Hematopoietic multipotent progenitor cell treated with erythropoietin and hydrocortisone succinate and interleukin-3 and kit ligand, for 6 days (in vitro differentiated cells): ENCODE data around the gene TRIM6.
"Not testable (repeated sequence)": the region's sequence is repeated elsewhere in the genome, so short reads cannot be mapped to it uniquely, and the experiment has no call there.

Experiments used
- DNase-seq: peaks from one replicate; pipeline ENCODE4 v3.0.0-alpha.2; 2015

TRIM6 gene, protein sequence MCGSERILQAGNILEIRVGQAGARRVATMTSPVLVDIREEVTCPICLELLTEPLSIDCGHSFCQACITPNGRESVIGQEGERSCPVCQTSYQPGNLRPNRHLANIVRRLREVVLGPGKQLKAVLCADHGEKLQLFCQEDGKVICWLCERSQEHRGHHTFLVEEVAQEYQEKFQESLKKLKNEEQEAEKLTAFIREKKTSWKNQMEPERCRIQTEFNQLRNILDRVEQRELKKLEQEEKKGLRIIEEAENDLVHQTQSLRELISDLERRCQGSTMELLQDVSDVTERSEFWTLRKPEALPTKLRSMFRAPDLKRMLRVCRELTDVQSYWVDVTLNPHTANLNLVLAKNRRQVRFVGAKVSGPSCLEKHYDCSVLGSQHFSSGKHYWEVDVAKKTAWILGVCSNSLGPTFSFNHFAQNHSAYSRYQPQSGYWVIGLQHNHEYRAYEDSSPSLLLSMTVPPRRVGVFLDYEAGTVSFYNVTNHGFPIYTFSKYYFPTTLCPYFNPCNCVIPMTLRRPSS

DNA sequence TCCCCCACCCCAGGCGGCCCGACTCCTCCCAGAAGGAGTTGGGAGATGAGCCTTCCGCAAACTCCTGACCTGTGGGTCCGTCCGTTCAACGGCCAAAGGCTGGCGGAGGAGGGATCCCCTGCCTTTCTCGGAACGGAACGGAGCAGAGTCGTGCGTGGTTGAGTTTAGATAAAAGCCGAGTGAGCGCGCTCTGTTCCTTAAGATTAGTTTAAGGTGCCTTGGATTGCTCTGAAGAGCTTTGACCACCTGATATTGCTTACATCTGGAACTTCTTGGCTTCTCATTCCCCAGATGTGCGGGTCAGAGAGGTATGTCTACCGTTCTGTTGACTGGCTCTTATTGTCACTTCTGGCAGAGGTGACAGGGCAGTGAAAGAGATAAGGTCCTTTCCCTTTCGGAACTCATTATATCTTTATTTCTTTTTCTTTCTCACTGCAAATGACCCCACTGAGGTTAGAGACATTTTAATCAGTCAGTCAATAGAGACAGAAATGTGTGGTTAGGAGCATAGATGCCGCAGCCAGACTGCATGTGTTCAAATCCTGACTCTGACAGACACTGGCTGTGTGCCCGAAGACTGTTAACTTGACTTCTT, at the start of gene TRIM6:
TSS of gene TRIM6 (plus strand) at position 31 of the 595 bp plus-strand sequence. CDS start at position 292, 261 bp downstream.
- peak; percentile 89 for DNase-seq

DNA sequence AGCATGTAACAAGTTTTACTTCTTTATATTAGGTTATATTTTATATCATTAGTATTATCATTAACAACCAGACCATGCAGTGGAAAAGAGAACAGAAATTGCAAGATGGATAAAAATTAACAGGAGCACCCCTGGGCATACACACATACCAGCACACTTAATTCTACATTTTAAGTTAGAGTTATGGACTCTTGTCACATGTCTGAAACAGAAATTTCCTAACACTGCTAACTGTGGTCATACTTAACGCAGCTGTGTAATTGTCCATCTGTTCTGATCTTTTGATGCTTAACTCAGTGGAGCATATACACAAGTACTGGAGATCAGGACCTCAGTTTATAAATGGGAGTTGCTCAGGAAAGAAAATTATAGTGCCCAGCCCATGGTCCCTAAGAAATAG, 48.5 kb upstream of the TRIM6 start:
- DNase-seq, result no peak

DNA sequence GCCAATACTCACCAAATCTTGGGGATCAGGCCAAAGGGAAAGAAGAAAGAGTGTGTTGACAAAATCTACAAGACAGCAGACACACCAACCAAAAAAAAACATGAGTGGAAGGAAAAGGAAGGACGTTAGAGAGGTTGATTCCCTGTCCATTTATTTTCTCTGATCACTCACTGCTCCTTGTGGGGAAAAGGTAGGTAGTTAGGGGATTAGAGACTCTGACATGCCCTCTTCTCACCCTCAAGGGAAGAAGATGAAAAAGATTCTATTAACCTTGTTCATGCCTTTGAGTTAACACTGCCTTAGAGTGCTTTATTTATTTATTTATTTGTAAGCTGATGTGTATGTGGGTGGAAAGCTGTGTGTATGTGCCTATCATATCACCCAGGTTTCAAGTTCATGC, 48.0 kb upstream of the TRIM6 start, which contains the start of gene OR52H1:
TSS of gene OR52H1 (minus strand) at position 101 of the 400 bp plus-strand sequence. CDS start 3,035 bp downstream, outside the sequence.
- no peak for DNase-seq

DNA sequence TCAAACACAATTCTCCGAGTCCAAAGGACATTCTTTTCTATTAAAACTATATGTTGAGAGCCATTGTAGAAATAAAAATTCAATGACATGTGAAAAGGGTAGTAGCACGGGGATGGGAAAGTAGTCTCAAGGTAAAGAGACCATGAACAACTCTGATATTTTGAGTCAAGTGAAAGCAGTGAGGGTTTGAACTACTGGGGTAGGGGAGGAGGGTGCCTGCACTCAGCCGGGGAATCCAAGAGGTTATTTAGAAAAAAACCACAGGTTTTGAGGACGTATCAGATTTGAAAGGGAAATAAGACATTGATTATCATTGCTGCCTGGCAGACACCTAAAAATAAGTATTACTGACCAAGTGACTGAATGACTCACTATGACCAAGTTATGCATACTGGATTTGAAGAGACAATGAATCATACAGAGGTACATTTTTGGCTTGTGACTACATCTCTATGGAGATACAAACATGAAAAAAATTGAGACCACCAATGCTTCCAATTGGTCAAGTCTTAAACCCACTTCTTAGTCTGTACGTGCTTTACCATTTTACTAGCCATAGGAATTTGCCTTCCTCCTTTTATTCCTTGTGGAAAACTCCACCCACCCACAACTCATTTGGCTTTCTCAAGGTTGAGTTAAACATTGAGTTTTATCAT, 45.9 kb upstream of the TRIM6 start:
- DNase-seq, result no peak

DNA sequence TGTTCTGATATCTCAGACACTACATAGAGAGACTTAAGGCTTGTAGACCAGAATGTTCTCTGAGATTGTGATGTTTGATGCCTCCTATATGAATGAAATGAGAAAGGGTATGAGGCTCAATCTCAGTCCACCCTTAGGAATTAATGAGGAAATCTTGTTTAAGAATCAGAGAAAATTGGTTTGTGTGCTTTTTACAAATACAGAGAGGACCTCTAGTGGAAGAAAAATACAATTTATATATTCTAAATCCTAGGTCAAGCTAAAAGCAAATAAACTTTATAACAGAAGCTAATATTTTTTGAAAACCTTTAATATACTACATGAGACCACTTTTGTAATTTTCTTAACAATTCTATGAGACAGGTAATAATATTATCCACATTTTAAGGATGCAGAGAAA, 43.1 kb upstream of the TRIM6 start:
- peak; percentile 21 for DNase-seq

DNA sequence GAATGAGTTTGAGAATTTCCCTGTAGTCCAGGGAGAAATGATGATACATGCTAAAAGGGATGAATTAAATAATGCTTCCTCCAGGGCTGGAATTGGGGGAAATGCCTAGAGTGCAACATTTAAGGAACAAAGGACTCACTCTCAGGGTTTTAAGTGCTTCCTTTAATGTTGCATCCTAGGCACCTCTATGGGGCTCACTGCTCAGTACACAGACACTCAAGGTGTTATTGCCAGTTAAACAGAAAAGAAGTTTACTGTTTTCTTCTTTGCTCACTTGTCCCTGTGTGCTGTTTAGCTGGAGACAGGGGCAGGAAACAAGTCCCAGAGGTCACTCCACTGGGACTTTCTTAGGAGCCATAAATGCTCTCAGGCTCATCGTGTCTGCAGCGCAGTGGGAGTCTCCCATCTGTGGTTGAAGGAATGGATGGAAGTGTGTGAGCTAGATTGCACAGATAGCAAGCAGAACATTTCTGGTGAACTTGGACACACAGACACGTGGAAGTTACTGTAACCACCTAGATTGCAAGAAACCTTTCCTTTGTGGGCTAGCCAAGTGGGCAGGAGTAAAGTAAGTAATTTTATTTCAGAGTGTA, 39.7 kb upstream of the TRIM6 start:
- no peak for DNase-seq

DNA sequence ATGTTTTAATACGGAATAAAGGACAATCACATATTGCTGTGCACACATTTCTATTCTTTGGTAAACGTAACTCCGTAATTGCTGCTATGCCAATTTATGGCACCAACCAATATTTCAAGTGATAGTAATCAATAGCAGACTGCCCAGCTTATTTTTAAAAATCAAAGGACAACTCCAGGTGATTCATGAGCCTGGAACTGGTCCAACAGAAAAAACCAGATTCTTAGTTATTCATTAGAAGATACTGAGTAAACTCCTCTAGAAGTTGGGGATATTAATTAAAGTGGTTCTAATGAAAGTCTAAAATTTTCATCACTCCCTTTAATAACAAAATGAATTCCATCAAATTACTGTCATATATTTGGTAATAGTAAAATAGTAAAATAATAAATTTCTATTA, 38.7 kb upstream of the TRIM6 start:
- DNase-seq, result no peak

DNA sequence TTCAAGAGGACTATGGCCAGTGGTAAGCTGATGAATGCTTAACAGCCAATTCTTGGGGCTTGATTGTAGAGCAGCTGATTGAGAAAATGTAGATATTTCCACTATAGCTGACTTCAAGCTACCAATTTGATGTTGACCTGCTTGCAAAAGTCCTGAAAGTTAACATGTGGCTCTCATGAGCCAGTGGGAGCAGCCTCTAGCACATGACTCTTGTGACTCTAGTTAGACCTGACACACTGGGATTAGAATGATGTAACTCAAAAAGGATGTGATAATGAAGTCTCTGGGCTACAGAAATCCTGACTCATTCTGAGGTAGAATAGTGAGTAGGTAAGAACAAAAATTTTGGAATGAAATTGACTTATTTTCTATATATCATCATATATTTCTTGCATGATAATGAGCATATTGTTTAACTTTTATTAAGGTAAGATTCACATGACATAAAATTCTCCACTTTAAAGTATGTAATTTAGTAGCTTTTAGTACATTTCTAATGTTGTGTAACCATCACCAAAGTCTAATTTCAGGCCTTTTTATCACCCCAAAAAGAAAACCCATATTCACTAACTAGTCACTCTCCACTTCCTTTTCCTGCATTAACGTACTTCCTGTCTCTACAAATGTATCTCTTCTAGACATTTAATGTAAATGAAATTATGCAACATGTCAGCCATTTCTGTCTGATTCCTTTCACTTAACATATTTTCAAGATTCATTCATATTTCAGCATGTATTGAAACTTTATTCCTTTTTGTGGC, 32.0 kb upstream of the TRIM6 start:
- DNase-seq, result peak; percentile 7

DNA sequence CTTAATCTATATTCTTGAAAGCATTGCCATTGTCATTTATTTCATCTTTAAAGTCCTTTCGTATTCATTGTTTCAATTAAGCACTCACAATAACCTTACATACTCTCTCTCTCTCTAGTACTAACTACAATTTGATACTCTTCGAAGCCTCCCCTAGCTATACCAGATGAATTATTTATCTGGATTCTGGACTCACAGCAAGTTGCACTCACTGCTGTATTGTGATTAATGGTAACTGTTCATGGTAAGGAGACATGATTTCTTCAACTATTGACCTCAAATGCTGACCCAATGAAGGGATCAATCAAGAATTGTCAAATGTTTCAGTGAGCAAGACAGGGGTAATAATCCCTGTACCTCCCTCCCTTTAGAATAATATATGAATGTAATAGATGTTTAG, 21.8 kb upstream of the TRIM6 start:
- DNase-seq, result no peak

DNA sequence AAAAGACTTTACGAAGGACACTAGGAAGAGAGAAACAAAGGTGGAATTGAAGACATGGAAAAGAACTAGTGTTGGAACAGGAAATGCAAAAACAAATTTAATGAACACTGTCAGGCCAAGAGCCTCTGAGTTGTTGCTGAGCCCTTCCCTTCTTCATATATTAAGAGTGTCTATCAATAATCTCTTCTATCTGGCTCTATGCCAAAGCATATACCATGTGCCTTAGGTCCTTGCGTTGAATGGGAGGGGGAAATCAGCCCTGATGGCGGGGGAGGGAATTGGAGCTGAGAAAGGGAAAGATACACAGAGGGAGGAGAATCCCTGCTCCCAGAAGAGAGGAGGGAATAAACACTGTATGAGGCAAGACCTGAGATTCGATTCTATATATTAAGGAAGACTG, 21.3 kb upstream of the TRIM6 start:
- no peak for DNase-seq

DNA sequence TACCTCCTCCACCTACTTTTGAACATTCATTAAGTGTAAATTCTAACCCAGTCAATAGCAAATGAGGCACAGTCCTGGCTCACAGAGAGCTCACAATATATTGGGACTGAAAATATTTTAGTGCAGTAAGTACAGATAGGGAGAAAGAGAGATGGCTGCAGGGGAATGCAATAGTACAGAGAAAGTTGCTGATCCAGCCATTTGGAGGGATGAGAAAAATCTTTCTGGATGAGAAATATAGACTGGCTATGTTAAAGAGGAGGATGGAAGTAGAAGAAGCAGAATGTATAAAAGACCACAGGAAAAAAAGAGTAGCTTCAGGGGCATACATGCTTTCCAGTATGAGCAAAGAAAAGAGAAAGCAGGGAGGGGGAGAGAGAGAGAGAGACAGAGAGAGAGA, 19.3 kb upstream of the TRIM6 start:
- no peak for DNase-seq

DNA sequence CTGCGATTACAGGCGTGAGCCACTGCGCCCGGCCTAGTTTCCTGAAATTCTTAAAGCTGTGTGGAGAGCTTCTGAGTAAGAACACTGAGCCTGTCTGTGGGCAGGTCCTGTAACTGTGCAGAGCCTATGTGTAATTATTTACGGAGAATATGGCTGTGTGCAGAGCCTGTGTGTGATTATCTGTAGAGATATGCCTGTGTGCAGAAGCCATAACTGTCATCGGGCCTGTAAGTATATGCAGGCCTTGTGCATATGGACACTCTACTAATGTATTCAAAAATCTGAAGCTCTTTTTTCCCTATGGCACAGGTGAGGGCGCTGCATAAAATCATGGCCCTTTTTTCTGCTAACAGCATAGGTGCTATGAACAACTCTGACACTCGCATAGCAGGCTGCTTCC, 15.9 kb upstream of the TRIM6 start, which contains the start of gene OR52B6:
TSS of gene OR52B6 (plus strand) at position 301 of the 400 bp plus-strand sequence. CDS start at position 301, 0 bp downstream.
- DNase-seq, result no peak

DNA sequence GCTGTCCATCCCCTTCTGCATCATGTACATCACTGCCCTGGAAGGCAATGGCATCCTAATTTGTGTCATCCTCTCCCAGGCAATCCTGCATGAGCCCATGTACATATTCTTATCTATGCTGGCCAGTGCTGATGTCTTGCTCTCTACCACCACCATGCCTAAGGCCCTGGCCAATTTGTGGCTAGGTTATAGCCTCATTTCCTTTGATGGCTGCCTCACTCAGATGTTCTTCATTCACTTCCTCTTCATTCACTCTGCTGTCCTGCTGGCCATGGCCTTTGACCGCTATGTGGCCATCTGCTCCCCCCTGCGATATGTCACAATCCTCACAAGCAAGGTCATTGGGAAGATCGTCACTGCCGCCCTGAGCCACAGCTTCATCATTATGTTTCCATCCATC, 15.4 kb upstream of the TRIM6 start:
- DNase-seq, result peak; percentile 39

DNA sequence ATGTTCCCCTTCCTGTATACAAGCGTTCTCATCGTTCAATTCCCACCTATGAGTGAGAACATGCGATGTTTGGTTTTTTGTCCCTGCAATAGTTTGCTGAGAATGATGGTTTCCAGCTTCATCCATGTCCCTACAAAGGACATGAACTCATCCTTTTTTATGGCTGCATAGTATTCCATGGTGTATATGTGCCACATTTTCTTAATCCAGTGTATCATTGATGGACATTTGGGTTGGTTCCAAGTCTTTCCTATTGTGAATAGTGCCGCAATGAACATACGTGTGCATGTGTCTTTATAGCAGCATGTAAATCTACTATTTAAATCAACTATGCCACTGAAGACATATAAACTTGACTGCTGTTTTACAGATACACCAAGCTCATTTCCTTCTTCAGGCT, 12.0 kb upstream of the TRIM6 start:
- DNase-seq, result not testable (repeated sequence)

DNA sequence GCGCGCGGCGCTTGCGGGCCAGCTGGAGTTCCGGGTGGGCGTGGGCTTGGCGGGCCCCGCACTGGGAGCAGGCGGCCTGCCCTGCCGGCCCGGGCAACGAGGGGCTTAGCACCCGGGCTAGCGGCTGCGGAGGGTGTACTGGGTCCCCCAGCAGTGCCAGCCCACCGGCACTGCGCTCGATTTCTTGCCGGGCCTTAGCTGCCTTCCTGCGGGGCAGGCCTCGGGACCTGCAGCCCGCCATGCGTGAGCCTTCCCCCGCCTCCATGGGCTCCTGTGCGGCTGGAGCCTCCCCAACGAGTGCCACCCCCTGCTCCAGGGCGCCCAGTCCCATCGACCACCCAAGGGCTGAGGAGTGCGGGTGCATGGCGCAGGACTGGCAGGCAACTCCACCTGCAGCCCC, 6.5 kb upstream of the TRIM6 start:
- DNase-seq, result not testable (repeated sequence)

DNA sequence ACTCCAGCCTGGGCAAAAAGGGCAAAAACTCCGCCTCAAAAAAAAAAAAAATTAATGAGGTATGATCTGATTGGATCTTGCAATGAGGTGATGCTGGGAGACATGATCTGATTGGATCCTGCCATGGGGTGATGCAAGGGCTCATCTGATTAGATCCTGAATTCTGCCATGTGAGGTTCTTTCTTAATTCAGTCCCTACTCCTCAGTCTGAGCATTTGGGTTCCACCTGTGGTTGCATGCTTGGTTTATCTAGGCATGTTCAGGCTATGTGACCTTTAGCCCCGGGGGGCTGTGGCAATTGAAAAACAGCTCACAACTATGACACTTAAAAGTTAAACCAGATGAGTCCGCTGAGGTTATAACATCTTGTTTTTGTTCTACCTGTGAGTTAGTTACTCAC, 4.8 kb upstream of the TRIM6 start:
- DNase-seq, result no peak

DNA sequence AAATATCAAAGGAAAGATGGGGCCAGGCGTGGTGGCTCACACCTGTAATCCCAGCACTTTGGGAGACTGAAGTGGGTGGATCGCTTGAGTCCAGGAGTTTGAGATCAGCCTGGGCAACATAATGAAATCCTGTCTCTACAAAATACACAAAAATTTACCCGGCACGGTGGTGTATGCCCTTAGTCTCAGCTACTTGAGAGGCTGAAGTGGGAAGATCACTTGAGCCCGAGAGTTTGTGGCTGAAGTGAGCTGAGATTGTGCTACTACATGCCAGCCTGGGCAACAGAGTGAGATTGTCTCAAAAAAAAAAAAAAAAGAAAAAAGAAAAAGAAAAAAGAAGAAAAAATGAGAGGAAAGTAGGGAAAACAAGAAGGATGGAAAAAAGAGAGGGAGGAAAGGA, 3.8 kb upstream of the TRIM6 start:
- DNase-seq, result no peak

DNA sequence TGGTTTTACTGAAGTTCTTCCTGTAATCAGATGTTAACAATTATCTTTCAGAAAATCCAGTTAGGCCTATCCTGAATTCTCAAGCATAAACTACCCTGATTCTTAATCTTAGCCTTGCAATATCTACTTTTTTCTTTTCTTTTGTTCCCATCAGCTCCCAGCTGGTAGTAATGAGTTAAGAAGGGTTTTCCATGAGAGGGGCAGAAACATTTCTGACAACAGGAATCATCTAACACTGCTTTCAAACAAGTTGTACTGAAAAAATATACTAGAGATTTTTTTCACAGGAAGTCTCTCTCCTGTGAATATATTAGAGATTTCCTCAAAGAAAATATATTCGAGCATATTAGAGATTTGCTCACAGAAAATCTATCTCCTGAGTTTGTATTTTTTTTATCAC, 3.3 kb upstream of the TRIM6 start:
- DNase-seq, result no peak

DNA sequence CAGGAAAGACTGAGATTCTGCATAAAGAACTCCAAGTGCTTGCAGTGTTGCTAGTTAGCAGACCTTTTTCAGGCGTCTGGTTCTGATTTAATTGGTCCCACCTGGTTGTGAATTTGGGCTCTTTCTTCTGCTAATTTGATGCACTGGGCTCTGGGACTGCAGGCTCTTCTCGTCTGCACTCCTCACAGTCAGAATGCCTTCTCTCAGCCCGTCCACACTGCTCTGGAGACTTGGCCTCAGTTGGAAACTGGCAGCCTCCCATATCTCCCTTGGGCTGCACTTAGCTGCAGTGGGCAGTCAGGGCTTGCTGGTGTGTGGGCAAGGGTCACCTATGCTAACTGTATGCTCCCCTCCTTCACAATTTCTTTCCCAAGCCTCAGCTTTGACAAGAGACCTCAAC, 1.5 kb downstream of the TRIM6 start:
- DNase-seq, result no peak

DNA sequence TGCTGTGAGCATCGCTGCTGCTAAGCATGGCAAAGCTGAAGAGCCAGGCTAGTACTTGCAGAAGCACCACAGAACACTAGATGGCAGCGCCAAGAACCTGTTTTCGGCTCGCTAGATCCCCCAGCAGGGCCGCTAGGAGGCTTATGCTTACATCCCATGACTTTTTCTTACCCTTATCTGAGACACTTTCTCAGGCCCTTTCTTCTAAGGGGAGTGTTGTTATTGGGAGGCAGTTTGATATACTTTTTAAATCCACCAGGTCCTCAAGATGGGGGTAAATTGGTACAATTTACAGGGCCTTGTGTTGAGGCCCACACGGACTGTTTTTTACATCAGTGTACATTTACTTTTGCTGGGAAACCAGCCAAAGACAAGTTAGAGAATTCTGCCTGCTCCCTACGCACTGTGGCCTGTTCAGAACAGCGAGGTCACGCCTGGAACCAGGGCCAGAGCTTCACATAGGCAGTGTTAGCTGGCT, 4.0 kb downstream of the TRIM6 start:
- peak; percentile 96 for DNase-seq

DNA sequence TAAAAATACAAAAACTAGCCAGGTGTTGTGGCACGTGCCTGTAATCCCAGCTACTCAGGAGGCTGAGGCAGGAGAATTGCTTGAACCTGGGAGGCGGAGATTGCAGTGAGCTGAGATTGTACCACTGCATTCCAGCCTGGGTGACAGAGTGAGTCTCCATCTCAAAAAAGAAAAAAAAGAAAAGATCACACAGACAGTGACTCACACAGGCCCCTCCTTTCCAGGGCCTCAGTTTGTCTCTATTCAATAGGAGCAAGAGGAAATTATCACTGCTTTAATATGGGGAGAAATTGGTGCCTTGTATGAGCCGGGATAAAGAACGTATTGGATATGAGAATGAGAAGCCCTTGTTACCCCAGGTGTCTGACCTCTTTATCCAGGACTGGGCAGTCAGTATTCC, 6.4 kb downstream of the TRIM6 start:
- not testable (repeated sequence) for DNase-seq

DNA sequence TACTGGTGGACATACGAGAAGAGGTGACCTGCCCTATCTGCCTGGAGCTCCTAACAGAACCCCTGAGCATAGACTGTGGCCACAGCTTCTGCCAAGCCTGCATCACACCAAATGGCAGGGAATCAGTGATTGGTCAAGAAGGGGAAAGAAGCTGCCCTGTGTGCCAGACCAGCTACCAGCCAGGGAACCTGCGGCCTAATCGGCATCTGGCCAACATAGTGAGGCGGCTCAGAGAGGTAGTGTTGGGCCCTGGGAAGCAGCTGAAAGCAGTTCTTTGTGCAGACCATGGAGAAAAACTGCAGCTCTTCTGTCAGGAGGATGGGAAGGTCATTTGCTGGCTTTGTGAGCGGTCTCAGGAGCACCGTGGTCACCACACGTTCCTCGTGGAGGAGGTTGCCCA, 6.9 kb downstream of the TRIM6 start:
- DNase-seq, result no peak
